Upper lobe of left lung (tissue), 4 donors: ENCODE results near the gene ARMC7.

ENCODE experiments used
- CTCF ChIP-seq, 6 experiments: fragments of 450-650 bp in 4 of 6; fragments of 200-600 bp in 2 of 6; sonication (generic) in 2 of 6; IDR thresholded peaks; one replicate each; pipeline ENCODE4 v1.5.1; 2016 to 2019; ENCODE audit warnings: antibody characterized with exemption in 6 of 6
- POLR2A ChIP-seq, 4 donors: fragments of 450-650 bp; IDR thresholded peaks; one replicate each; pipeline ENCODE4 v1.5.1; 2016 to 2017; ENCODE audit warnings: antibody characterized with exemption in 4 of 4, mild to moderate bottlenecking in 2 of 4
- POLR2AphosphoS5 ChIP-seq, 2 donors: sonication (generic); formaldehyde crosslinking; IDR thresholded peaks; one replicate each; pipeline ENCODE4 v1.5.1; 2017; ENCODE audit warnings: antibody characterized with exemption in 2 of 2

GRCh38 chr17:75124041-75124818 lies 14.5 kb downstream of the ARMC7 start:
- TF ChIP-seq CTCF (IDR thresholded peaks at IDR 0.05): no peak
- TF ChIP-seq POLR2AphosphoS5 (IDR thresholded peaks at IDR 0.05): peak; percentile 60 to 86
- peak in 1 of 4 donors; percentile 26 for TF ChIP-seq POLR2A (IDR thresholded peaks at IDR 0.05)
